GM23338 (cell line): ENCODE data around the gene VSTM5. TPM values are rescaled to one million over a fixed set of nuclear protein-coding genes. Genes with fewer than 3 reads are reported as not detected.

ENCODE experiments used
- ATAC-seq: fragments of 200-7000 bp; cut with Tn5 transposase; 3 replicates; pipeline ENCODE4 v1.9.1; 2020
- DNase-seq: peaks from one replicate; pipeline ENCODE4 v3.0.0-alpha.2; 2015; ENCODE audit warnings: low spot score
- H2AFZ ChIP-seq: fragments of 200-600 bp; sonication (generic); 2 replicates; pipeline ENCODE4 v1.8.0; 2016; ENCODE audit warnings: antibody characterized with exemption, mild to moderate bottlenecking, moderate library complexity
- H3F3A ChIP-seq: fragments of 200-600 bp; sonication (generic); replicated peaks from 2 replicates; pipeline ENCODE4 v1.8.0; 2017; ENCODE audit warnings: antibody characterized with exemption, mixed run types, low read depth
- H3K27ac ChIP-seq: fragments of 200-600 bp; sonication (generic); 2 replicates; pipeline ENCODE4 v1.6.1; 2016; ENCODE audit warnings: low read depth
- H3K27me3 ChIP-seq: fragments of 200-600 bp; sonication (generic); 2 replicates; pipeline ENCODE4 v1.8.0; 2016; ENCODE audit warnings: mild to moderate bottlenecking, mixed run types, moderate library complexity; ENCODE audit not compliant: insufficient read depth
- H3K36me3 ChIP-seq: fragments of 200-600 bp; sonication (generic); 2 replicates; pipeline ENCODE4 v1.8.0; 2016; ENCODE audit warnings: mild to moderate bottlenecking; ENCODE audit not compliant: insufficient read depth
- H3K4me1 ChIP-seq: fragments of 200-600 bp; sonication (generic); 2 replicates; pipeline ENCODE4 v1.8.0; 2016; ENCODE audit warnings: mild to moderate bottlenecking, moderate library complexity; ENCODE audit not compliant: insufficient read depth
- H3K4me2 ChIP-seq: fragments of 200-600 bp; sonication (generic); 2 replicates; pipeline ENCODE4 v1.7.1; 2017; ENCODE audit warnings: mixed run types
- H3K4me3 ChIP-seq: fragments of 200-600 bp; sonication (generic); 2 replicates; pipeline ENCODE4 v1.6.1; 2016; ENCODE audit warnings: mixed run types
- H3K79me2 ChIP-seq: fragments of 200-600 bp; sonication (generic); replicated peaks from 2 replicates; pipeline ENCODE4 v1.8.0; 2017; ENCODE audit warnings: mild to moderate bottlenecking; ENCODE audit not compliant: insufficient read depth
- H3K9me2 ChIP-seq: fragments of 200-600 bp; sonication (generic); 2 replicates; pipeline ENCODE4 v1.8.0; 2017; ENCODE audit not compliant: insufficient read depth
- H4K20me1 ChIP-seq: fragments of 200-600 bp; sonication (generic); replicated peaks from 2 replicates; pipeline ENCODE4 v1.8.0; 2017; ENCODE audit warnings: mild to moderate bottlenecking; ENCODE audit not compliant: insufficient read depth
- H3K27ac Mint-ChIP-seq: 2 replicates; pipeline ENCODE4 v1.8.0; 2020; ENCODE audit warnings: inconsistent platforms, mild to moderate bottlenecking, moderate library complexity, mixed read lengths
- H3K27me3 Mint-ChIP-seq: 3 replicates; pipeline ENCODE4 v1.8.0; 2022; ENCODE audit warnings: low read depth, mild to moderate bottlenecking, moderate library complexity, mixed read lengths, inconsistent platforms; ENCODE audit not compliant: insufficient read depth, poor library complexity
- H3K36me3 Mint-ChIP-seq: 3 replicates; pipeline ENCODE4 v1.8.0; 2021; ENCODE audit warnings: low read depth, mild to moderate bottlenecking, inconsistent platforms, moderate library complexity, mixed read lengths
- H3K4me1 Mint-ChIP-seq: 3 replicates; pipeline ENCODE4 v1.8.0; 2020; ENCODE audit warnings: mild to moderate bottlenecking, inconsistent platforms, mixed read lengths
- H3K4me3 Mint-ChIP-seq: 3 replicates; pipeline ENCODE4 v1.8.0; 2021; ENCODE audit warnings: moderate library complexity, mild to moderate bottlenecking, inconsistent platforms, mixed read lengths
- H3K9me3 Mint-ChIP-seq: 3 replicates; pipeline ENCODE4 v1.8.0; 2020; ENCODE audit warnings: moderate library complexity, mild to moderate bottlenecking, inconsistent platforms, mixed read lengths
- CREB1 ChIP-seq: fragments of 250-450 bp; sonication (Bioruptor Pico); IDR thresholded peaks from 2 replicates; pipeline ENCODE4 v1.5.0; 2020; ENCODE audit warnings: low read depth, mild to moderate bottlenecking, moderate library complexity
- CTCF ChIP-seq, 2 experiments: fragments of 200-600 bp in 1 of 2; sonication (generic) in 1 of 2; conservative IDR thresholded peaks; 2 replicates each; pipeline versions ENCODE4 v1.5.1 to v1.6.1; 2016 to 2017; ENCODE audit warnings: antibody characterized with exemption in 2 of 2, low read depth in 2 of 2, mild to moderate bottlenecking in 2 of 2, moderate library complexity in 1 of 2
- EZH2 ChIP-seq: fragments of 200-600 bp; sonication (generic); IDR thresholded peaks from one replicate; pipeline ENCODE4 v1.8.0; 2017; ENCODE audit warnings: antibody characterized with exemption, mild to moderate bottlenecking, low read depth; ENCODE audit not compliant: unreplicated experiment
- EZH2phosphoT487 ChIP-seq: fragments of 200-600 bp; sonication (generic); IDR thresholded peaks from one replicate; pipeline ENCODE4 v1.8.1; 2018; ENCODE audit warnings: antibody characterized with exemption; ENCODE audit not compliant: unreplicated experiment
- JUNB ChIP-seq: IDR thresholded peaks from one replicate; pipeline ENCODE4 v1.6.1; 2016; ENCODE audit warnings: antibody characterized with exemption; ENCODE audit not compliant: unreplicated experiment
- NANOG ChIP-seq: IDR thresholded peaks from 2 replicates; pipeline ENCODE4 v1.6.1; 2016; ENCODE audit warnings: antibody characterized with exemption, borderline replicate concordance
- POLR2AphosphoS5 ChIP-seq: IDR thresholded peaks from 2 replicates; pipeline ENCODE4 v1.6.1; 2016; ENCODE audit warnings: antibody characterized with exemption, low read depth
- REST ChIP-seq: IDR thresholded peaks from one replicate; pipeline ENCODE4 v1.6.1; 2018; ENCODE audit warnings: antibody characterized with exemption; ENCODE audit not compliant: unreplicated experiment
- STAT1 ChIP-seq: IDR thresholded peaks from one replicate; pipeline ENCODE4 v1.6.1; 2016; ENCODE audit warnings: antibody characterized with exemption; ENCODE audit not compliant: unreplicated experiment
- ZNF114 ChIP-seq: fragments of 250-450 bp; sonication (Bioruptor Pico); IDR thresholded peaks from 2 replicates; pipeline ENCODE4 v1.5.0; 2020; ENCODE audit warnings: mild to moderate bottlenecking, moderate library complexity
- ZNF331 ChIP-seq: fragments of 250-450 bp; sonication (Bioruptor Pico); IDR thresholded peaks from 2 replicates; pipeline ENCODE4 v1.5.0; 2020; ENCODE audit warnings: low read depth, mild to moderate bottlenecking, moderate library complexity
- ZNF462 ChIP-seq: fragments of 250-450 bp; sonication (Bioruptor Pico); IDR thresholded peaks from 2 replicates; pipeline ENCODE4 v1.5.0; 2020; ENCODE audit warnings: mild to moderate bottlenecking, moderate library complexity
- polyA plus RNA-seq: library from polyadenylated mRNA; unstranded; fragments of >200 nt; fragmentation: Nextera tagmentation; extraction: Ambion mirVana; gene quantifications from 2 replicates; pipeline ENCODE4 v1.2.1, GENCODE V29; 2016
- total RNA-seq: library from RNA; depleted of rRNA; stranded (reverse); fragments of >200 nt; shearing (Covaris generic); gene quantifications from 2 replicates; pipeline ENCODE4 v1.2.3, GENCODE V29; 2014
- TF ChIP-seq, protein P1 (sequence below): IDR thresholded peaks from 2 replicates; pipeline ENCODE4 v1.6.1; 2016; ENCODE audit warnings: antibody characterized with exemption

The VSTM5 gene
- total and polyA plus RNA-seq, 2 experiments from 2014 or later: 0.21 to 0.66 TPM

DNA sequence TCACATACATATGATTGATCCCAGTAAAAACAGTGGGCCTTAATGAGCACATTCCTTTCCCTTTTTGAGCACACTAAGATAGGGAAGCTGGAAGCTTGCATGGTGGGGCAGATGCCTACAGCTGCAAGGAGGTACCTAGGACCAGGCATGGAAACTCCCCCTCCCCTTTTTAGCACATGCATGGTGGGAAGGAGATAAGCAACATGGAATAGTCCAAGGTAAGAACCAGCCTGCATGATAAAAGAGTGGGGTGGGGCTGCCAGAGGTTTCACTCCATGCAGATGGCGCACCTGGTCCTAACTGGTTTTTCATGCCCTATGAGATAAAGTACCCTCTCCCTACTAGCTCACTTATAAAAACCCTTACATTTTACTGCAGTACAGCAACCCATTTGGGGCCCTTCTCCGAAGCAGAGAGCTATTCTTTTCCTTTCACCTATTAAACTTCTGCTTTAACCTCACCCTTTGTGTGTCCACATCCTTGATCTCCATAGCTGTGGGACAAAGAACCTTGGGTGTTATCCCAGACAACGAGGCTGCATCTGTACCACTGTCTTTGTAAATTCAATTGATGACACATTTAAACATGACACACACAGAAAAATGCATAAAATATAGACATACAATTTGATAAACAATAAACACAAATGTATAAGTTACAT lies 40.1 kb upstream of the VSTM5 start:
- H3K9me3 Mint-ChIP-seq: peaks cover 19% of the 10 kb centered on the region
- Histone ChIP-seq H3K79me2 (no peaks in the 10 kb centered on the region), H4K20me1 (no peaks in the 10 kb centered on the region), H3K36me3 (no peaks in the 10 kb centered on the region), H3F3A (no peaks in the 10 kb centered on the region), H3K4me1 (no peaks in the 10 kb centered on the region), H2AFZ (no peak overlapping the region), H3K4me3 (no peak overlapping the region), H3K9me2 (no peaks in the 10 kb centered on the region), H3K4me2 (no peak overlapping the region), H3K27me3 (no peaks in the 10 kb centered on the region), H3K27ac (no peak overlapping the region)
- H3K4me3 Mint-ChIP-seq: no peak overlapping the region
- H3K27ac Mint-ChIP-seq: no peak overlapping the region
- peaks cover 2% of the 10 kb centered on the region; the same call in 1 of the 3 replicates for H3K4me1 Mint-ChIP-seq
- DNase-seq (no peak), ATAC-seq (no peak)
- TF ChIP-seq EZH2phosphoT487: no peak
- TF ChIP-seq JUNB: no peak
- no peak for TF ChIP-seq CREB1
- no peak for TF ChIP-seq ZNF331 (CRISPR knock-in tag)
- no peak for TF ChIP-seq CTCF (conservative IDR thresholded peaks at IDR 0.05; ENCODE audit: low read depth in 2 of 2)
- TF ChIP-seq POLR2AphosphoS5: no peak
- TF ChIP-seq REST: no peak
- TF ChIP-seq NANOG: no peak
- no peak for TF ChIP-seq EZH2
- no peak for TF ChIP-seq ZNF114
- TF ChIP-seq, protein P1, sequence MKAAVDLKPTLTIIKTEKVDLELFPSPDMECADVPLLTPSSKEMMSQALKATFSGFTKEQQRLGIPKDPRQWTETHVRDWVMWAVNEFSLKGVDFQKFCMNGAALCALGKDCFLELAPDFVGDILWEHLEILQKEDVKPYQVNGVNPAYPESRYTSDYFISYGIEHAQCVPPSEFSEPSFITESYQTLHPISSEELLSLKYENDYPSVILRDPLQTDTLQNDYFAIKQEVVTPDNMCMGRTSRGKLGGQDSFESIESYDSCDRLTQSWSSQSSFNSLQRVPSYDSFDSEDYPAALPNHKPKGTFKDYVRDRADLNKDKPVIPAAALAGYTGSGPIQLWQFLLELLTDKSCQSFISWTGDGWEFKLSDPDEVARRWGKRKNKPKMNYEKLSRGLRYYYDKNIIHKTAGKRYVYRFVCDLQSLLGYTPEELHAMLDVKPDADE: no peak
- TF ChIP-seq ZNF462 (CRISPR knock-in tag): no peak
- no peak for TF ChIP-seq STAT1
- H3K27me3 Mint-ChIP-seq: peaks cover 5% of the 10 kb centered on the region
- H3K36me3 Mint-ChIP-seq: peaks cover 6% of the 10 kb centered on the region
